ENCODE data around the gene DOCK4.

The DOCK4 gene

GRCh38 chr7:111755383-111755782, 450.8 kb downstream of the DOCK4 start:
- H3K4me1 ChIP-seq (ENCODE audit: insufficient read depth, low read length, poor library complexity, severe bottlenecking) = no peaks in the 10 kb centered on the region
- no peaks in the 10 kb centered on the region for H3K27me3 ChIP-seq (ENCODE audit: insufficient read depth, low read length, poor library complexity, severe bottlenecking)
- no peak overlapping the region for H2AFZ ChIP-seq (ENCODE audit: low read length)
- H4K20me1 ChIP-seq (ENCODE audit: insufficient read depth, low read length, poor library complexity, severe bottlenecking) = no peaks in the 10 kb centered on the region
- H3F3A ChIP-seq (ENCODE audit: low read depth) = no peaks in the 10 kb centered on the region
- H3K36me3 ChIP-seq (ENCODE audit: insufficient read depth, low read length) = no peaks in the 10 kb centered on the region
- no peak overlapping the region for H3K4me2 ChIP-seq (ENCODE audit: low read depth, low read length, poor library complexity, severe bottlenecking)
- TF ChIP-seq CTCF (conservative IDR thresholded peaks at IDR 0.05; ENCODE audit: low read length) (no peak), EZH2phosphoT487 (IDR thresholded peaks at IDR 0.05; ENCODE audit: borderline replicate concordance) (no peak)
- H3K4me3 ChIP-seq (ENCODE audit: low read length, poor library complexity, severe bottlenecking) = no peak overlapping the region
- no peak overlapping the region for H3K9ac ChIP-seq (ENCODE audit: low read depth, low read length, poor library complexity, severe bottlenecking)
- no peaks in the 10 kb centered on the region for H3K9me2 ChIP-seq (replicated peaks; ENCODE audit: low read depth, low read length)
- no peaks in the 10 kb centered on the region for H3K9me3 ChIP-seq (ENCODE audit: insufficient read depth, low read depth, low read length)
- H3K79me2 ChIP-seq (ENCODE audit: insufficient read depth, low read length) = no peaks in the 10 kb centered on the region

GRCh38 chr7:111753968-111754367, 452.2 kb downstream of the DOCK4 start:
- Histone ChIP-seq H3K27me3 (ENCODE audit: insufficient read depth, low read length, poor library complexity, severe bottlenecking) (no peaks in the 10 kb centered on the region), H3K9ac (ENCODE audit: low read depth, low read length, poor library complexity, severe bottlenecking) (no peak overlapping the region), H3K4me1 (ENCODE audit: insufficient read depth, low read length, poor library complexity, severe bottlenecking) (no peaks in the 10 kb centered on the region), H2AFZ (ENCODE audit: low read length) (no peak overlapping the region), H3K36me3 (ENCODE audit: insufficient read depth, low read length) (no peaks in the 10 kb centered on the region), H3K4me3 (ENCODE audit: low read length, poor library complexity, severe bottlenecking) (no peak overlapping the region), H3K4me2 (ENCODE audit: low read depth, low read length, poor library complexity, severe bottlenecking) (no peak overlapping the region), H3K9me2 (replicated peaks; ENCODE audit: low read depth, low read length) (no peaks in the 10 kb centered on the region), H3K9me3 (ENCODE audit: insufficient read depth, low read depth, low read length) (no peaks in the 10 kb centered on the region), H4K20me1 (ENCODE audit: insufficient read depth, low read length, poor library complexity, severe bottlenecking) (no peaks in the 10 kb centered on the region), H3K79me2 (ENCODE audit: insufficient read depth, low read length) (no peaks in the 10 kb centered on the region), H3F3A (ENCODE audit: low read depth) (no peaks in the 10 kb centered on the region)
- TF ChIP-seq CTCF (conservative IDR thresholded peaks at IDR 0.05; ENCODE audit: low read length) (no peak), EZH2phosphoT487 (IDR thresholded peaks at IDR 0.05; ENCODE audit: borderline replicate concordance) (no peak)

- no peak overlapping the region for H3K4me2 ChIP-seq (ENCODE audit: low read depth, low read length, poor library complexity, severe bottlenecking)
- no peak overlapping the region for H3K9ac ChIP-seq (ENCODE audit: low read depth, low read length, poor library complexity, severe bottlenecking)
- H4K20me1 ChIP-seq (ENCODE audit: insufficient read depth, low read length, poor library complexity, severe bottlenecking) = no peaks in the 10 kb centered on the region
- no peaks in the 10 kb centered on the region for H3F3A ChIP-seq (ENCODE audit: low read depth)
- H3K9me3 ChIP-seq (ENCODE audit: insufficient read depth, low read depth, low read length) = no peaks in the 10 kb centered on the region
- H3K27me3 ChIP-seq (ENCODE audit: insufficient read depth, low read length, poor library complexity, severe bottlenecking) = no peaks in the 10 kb centered on the region
- H2AFZ ChIP-seq (ENCODE audit: low read length) = no peak overlapping the region
- no peaks in the 10 kb centered on the region for H3K9me2 ChIP-seq (replicated peaks; ENCODE audit: low read depth, low read length)
- no peak for TF ChIP-seq EZH2phosphoT487 (IDR thresholded peaks at IDR 0.05; ENCODE audit: borderline replicate concordance)
- peak; percentile 95 for TF ChIP-seq CTCF (conservative IDR thresholded peaks at IDR 0.05; ENCODE audit: low read length)
- no peaks in the 10 kb centered on the region for H3K36me3 ChIP-seq (ENCODE audit: insufficient read depth, low read length)
- no peaks in the 10 kb centered on the region for H3K4me1 ChIP-seq (ENCODE audit: insufficient read depth, low read length, poor library complexity, severe bottlenecking)
- H3K4me3 ChIP-seq (ENCODE audit: low read length, poor library complexity, severe bottlenecking) = no peak overlapping the region
- H3K79me2 ChIP-seq (ENCODE audit: insufficient read depth, low read length) = no peaks in the 10 kb centered on the region
Observed at GRCh38 chr7:111752022-111752582, 454.1 kb downstream of the DOCK4 start.
